Measurements from ENCODE around the gene PAGE2.
"Not testable (repeated sequence)": the region's sequence is repeated elsewhere in the genome, so short reads cannot be mapped to it uniquely, and the experiment has no call there.

PAGE2 gene

DNA sequence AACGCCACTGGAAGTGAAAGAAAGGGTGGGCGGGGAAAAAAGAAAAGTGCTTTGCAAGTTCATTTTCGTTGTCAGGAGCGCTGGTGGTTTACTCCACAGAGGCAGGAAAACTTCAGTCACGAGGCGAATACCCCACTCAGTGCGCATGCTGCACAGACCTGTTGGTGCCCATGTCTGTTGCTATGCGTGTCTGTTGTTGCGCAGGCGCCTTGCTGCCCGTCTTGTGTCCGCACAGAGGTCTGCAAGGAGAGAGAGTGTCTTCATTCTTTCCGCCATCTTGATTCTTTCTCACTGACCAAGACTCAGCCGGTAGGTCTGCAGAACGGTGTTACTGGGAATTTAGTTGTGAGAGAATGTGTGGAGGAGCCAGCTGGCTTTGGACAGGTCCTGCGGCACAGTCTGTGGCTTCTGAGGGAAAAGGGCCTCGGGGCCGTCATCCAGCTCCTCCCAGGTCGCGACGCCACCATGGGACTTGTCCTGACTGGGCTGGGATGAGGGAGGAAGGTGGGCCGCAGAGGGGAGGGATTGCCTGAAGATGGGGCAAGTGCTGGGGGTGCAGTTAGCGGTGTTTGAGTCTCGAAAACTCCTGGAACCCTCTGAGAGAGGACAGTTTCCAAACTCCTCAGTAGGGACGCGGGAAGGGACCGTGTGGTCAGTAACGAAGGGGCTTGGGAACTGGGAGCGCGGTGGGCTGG lies at the start of gene PAGE2:
PAGE2 (plus strand) TSS at position 224 of the 695 bp plus-strand sequence. CDS start 1,003 bp downstream, outside the sequence.
- Histone ChIP-seq H3K9ac (ENCODE audit: low read length) (no peak within 1 kb of the TSS), H3K4me1 (ENCODE audit: control insufficient read depth, insufficient read depth, low read length) (no peaks in the 10 kb centered on the region), H3K27me3 (ENCODE audit: control insufficient read depth, insufficient read depth, low read length) (no peaks in the 10 kb centered on the region), H3K4me3 (ENCODE audit: low read depth, low read length) (no peak within 1 kb of the TSS), H3K36me3 (ENCODE audit: control insufficient read depth, insufficient read depth, low read length) (no peaks in the 10 kb centered on the region), H3K9me3 (ENCODE audit: control insufficient read depth, insufficient read depth, low read depth, low read length) (peaks cover 14% of the 10 kb centered on the region), H3K27ac (ENCODE audit: low read depth, low read length) (no peak within 1 kb of the TSS)

GRCh38 chrX:55039471-55039870 lies 49.3 kb upstream of the PAGE2 start:
- peaks cover 9% of the 10 kb centered on the region for H3K9me3 ChIP-seq (ENCODE audit: control insufficient read depth, insufficient read depth, low read depth, low read length)
- no peak overlapping the region for H3K27ac ChIP-seq (ENCODE audit: low read depth, low read length)
- H3K27me3 ChIP-seq (ENCODE audit: control insufficient read depth, insufficient read depth, low read length): no peaks in the 10 kb centered on the region
- no peaks in the 10 kb centered on the region for H3K36me3 ChIP-seq (ENCODE audit: control insufficient read depth, insufficient read depth, low read length)
- H3K4me1 ChIP-seq (ENCODE audit: control insufficient read depth, insufficient read depth, low read length): no peaks in the 10 kb centered on the region
- H3K4me3 ChIP-seq (ENCODE audit: low read depth, low read length): no peak overlapping the region
- H3K9ac ChIP-seq (ENCODE audit: low read length): no peak overlapping the region

DNA sequence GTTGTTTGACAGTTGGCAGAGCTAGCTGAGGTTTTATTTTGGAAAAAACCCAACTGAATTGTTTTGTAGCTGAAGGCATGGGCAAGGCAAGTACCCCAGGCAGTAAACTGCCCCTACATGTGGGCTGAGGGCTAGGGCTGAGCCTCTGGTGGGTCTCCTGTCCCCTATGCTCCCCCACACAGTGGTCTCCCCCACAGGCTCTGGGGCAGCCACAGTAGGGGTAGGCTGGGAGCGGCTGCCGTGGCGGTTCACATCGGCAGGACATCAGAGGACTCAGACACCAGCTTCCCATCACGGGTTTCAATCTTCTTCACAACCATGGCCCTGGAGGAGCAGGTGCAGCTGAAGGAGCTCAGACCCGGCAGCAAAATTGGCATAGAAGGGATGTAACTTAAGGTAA lies 47.3 kb upstream of the PAGE2 start:
- Histone ChIP-seq H3K27ac (ENCODE audit: low read depth, low read length) (no peak overlapping the region), H3K4me1 (ENCODE audit: control insufficient read depth, insufficient read depth, low read length) (no peaks in the 10 kb centered on the region), H3K4me3 (ENCODE audit: low read depth, low read length) (no peak overlapping the region), H3K9me3 (ENCODE audit: control insufficient read depth, insufficient read depth, low read depth, low read length) (peaks cover 10% of the 10 kb centered on the region; the same call in 1 of the 2 replicates), H3K9ac (ENCODE audit: low read length) (no peak overlapping the region), H3K27me3 (ENCODE audit: control insufficient read depth, insufficient read depth, low read length) (no peaks in the 10 kb centered on the region), H3K36me3 (ENCODE audit: control insufficient read depth, insufficient read depth, low read length) (no peaks in the 10 kb centered on the region)

- H3K9ac ChIP-seq (ENCODE audit: low read length); H3K36me3 ChIP-seq (ENCODE audit: control insufficient read depth, insufficient read depth, low read length); H3K4me3 ChIP-seq (ENCODE audit: low read depth, low read length); H3K27ac ChIP-seq (ENCODE audit: low read depth, low read length); H3K4me1 ChIP-seq (ENCODE audit: control insufficient read depth, insufficient read depth, low read length); H3K27me3 ChIP-seq (ENCODE audit: control insufficient read depth, insufficient read depth, low read length): not testable (repeated sequence)
- H3K9me3 ChIP-seq (ENCODE audit: control insufficient read depth, insufficient read depth, low read depth, low read length): peaks cover 17% of the 10 kb centered on the region; the same call in 1 of the 2 replicates
Measured at GRCh38 chrX:55050599-55050998, 38.2 kb upstream of the PAGE2 start.

GRCh38 chrX:55056820-55057674 lies 31.8 kb upstream of the PAGE2 start:
- Histone ChIP-seq H3K27ac (ENCODE audit: low read depth, low read length) (no peak overlapping the region), H3K4me3 (ENCODE audit: low read depth, low read length) (no peak overlapping the region), H3K9me3 (ENCODE audit: control insufficient read depth, insufficient read depth, low read depth, low read length) (peaks cover 13% of the 10 kb centered on the region; the same call in 1 of the 2 replicates), H3K27me3 (ENCODE audit: control insufficient read depth, insufficient read depth, low read length) (no peaks in the 10 kb centered on the region), H3K36me3 (ENCODE audit: control insufficient read depth, insufficient read depth, low read length) (no peaks in the 10 kb centered on the region), H3K4me1 (ENCODE audit: control insufficient read depth, insufficient read depth, low read length) (no peaks in the 10 kb centered on the region), H3K9ac (ENCODE audit: low read length) (no peak overlapping the region)

- Histone ChIP-seq H3K9me3 (ENCODE audit: control insufficient read depth, insufficient read depth, low read depth, low read length) (peaks cover 7% of the 10 kb centered on the region; the same call in 1 of the 2 replicates), H3K9ac (ENCODE audit: low read length) (no peak overlapping the region), H3K27me3 (ENCODE audit: control insufficient read depth, insufficient read depth, low read length) (no peaks in the 10 kb centered on the region), H3K27ac (ENCODE audit: low read depth, low read length) (no peak overlapping the region), H3K36me3 (ENCODE audit: control insufficient read depth, insufficient read depth, low read length) (no peaks in the 10 kb centered on the region), H3K4me1 (ENCODE audit: control insufficient read depth, insufficient read depth, low read length) (no peaks in the 10 kb centered on the region), H3K4me3 (ENCODE audit: low read depth, low read length) (no peak overlapping the region)
Measured at GRCh38 chrX:55057675-55058249, 31.1 kb upstream of the PAGE2 start.

GRCh38 chrX:55067180-55067579 lies 21.6 kb upstream of the PAGE2 start:
- H3K9ac ChIP-seq (ENCODE audit: low read length); H3K4me3 ChIP-seq (ENCODE audit: low read depth, low read length); H3K27me3 ChIP-seq (ENCODE audit: control insufficient read depth, insufficient read depth, low read length): not testable (repeated sequence)

DNA sequence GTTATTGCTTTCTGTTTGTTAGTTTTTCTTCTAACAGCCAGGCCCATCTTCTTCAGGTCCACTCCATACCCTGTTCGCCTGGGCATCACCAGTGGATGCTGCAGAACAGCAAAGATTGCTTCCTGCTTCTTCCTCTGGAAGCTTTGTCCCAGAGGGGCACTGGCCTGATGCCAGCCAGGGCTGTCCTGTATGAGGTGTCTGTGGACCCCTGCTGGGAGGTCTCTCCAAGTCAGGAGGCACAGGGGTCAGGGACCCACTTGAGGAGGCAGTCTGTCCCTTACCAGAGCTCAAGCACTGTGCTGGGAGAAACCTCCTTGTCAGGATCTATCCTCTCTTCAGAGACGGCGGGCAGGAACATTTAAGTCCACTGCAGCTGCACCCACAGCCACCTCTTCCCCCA lies 16.5 kb upstream of the PAGE2 start:
- peaks cover 19% of the 10 kb centered on the region; the same call in 1 of the 2 replicates for H3K9me3 ChIP-seq (ENCODE audit: control insufficient read depth, insufficient read depth, low read depth, low read length)

More at GRCh38 chrX:55067180-55067579, 21.6 kb upstream of the PAGE2 start:
- H3K9me3 ChIP-seq (ENCODE audit: control insufficient read depth, insufficient read depth, low read depth, low read length): peaks cover 10% of the 10 kb centered on the region; the same call in 1 of the 2 replicates
- not testable (repeated sequence) for H3K36me3 ChIP-seq (ENCODE audit: control insufficient read depth, insufficient read depth, low read length); H3K4me1 ChIP-seq (ENCODE audit: control insufficient read depth, insufficient read depth, low read length); H3K27ac ChIP-seq (ENCODE audit: low read depth, low read length)

GRCh38 chrX:55074851-55075467 lies 13.9 kb upstream of the PAGE2 start, which contains the start of gene PAGE2B:
TSS of gene PAGE2B (plus strand) at chrX:55075030. CDS start at chrX:55076042, 1,012 bp downstream.
- Histone ChIP-seq H3K9ac (ENCODE audit: low read length) (no peak within 1 kb of the TSS), H3K27ac (ENCODE audit: low read depth, low read length) (no peak within 1 kb of the TSS), H3K4me1 (ENCODE audit: control insufficient read depth, insufficient read depth, low read length) (no peaks in the 10 kb centered on the region), H3K36me3 (ENCODE audit: control insufficient read depth, insufficient read depth, low read length) (no peaks in the 10 kb centered on the region), H3K27me3 (ENCODE audit: control insufficient read depth, insufficient read depth, low read length) (no peaks in the 10 kb centered on the region; the same call in 1 of the 2 replicates), H3K9me3 (ENCODE audit: control insufficient read depth, insufficient read depth, low read depth, low read length) (peaks cover 19% of the 10 kb centered on the region; the same call in 1 of the 2 replicates), H3K4me3 (ENCODE audit: low read depth, low read length) (no peak within 1 kb of the TSS)

More for the DNA sequence above, 16.5 kb upstream of the PAGE2 start:
- Histone ChIP-seq H3K27me3 (ENCODE audit: control insufficient read depth, insufficient read depth, low read length) (no peaks in the 10 kb centered on the region; the same call in 1 of the 2 replicates), H3K27ac (ENCODE audit: low read depth, low read length) (no peak overlapping the region), H3K36me3 (ENCODE audit: control insufficient read depth, insufficient read depth, low read length) (no peaks in the 10 kb centered on the region), H3K4me3 (ENCODE audit: low read depth, low read length) (no peak overlapping the region), H3K9ac (ENCODE audit: low read length) (no peak overlapping the region), H3K4me1 (ENCODE audit: control insufficient read depth, insufficient read depth, low read length) (no peaks in the 10 kb centered on the region)

- H3K9ac ChIP-seq (ENCODE audit: low read length): no peak overlapping the region
- H3K36me3 ChIP-seq (ENCODE audit: control insufficient read depth, insufficient read depth, low read length): no peaks in the 10 kb centered on the region
- H3K27me3 ChIP-seq (ENCODE audit: control insufficient read depth, insufficient read depth, low read length): no peaks in the 10 kb centered on the region
- no peaks in the 10 kb centered on the region; the same call in 1 of the 2 replicates for H3K9me3 ChIP-seq (ENCODE audit: control insufficient read depth, insufficient read depth, low read depth, low read length)
- no peak overlapping the region for H3K4me3 ChIP-seq (ENCODE audit: low read depth, low read length)
- no peak overlapping the region for H3K27ac ChIP-seq (ENCODE audit: low read depth, low read length)
- no peaks in the 10 kb centered on the region; the same call in 1 of the 2 replicates for H3K4me1 ChIP-seq (ENCODE audit: control insufficient read depth, insufficient read depth, low read length)
Measured at GRCh38 chrX:55098691-55099090, 9.9 kb downstream of the PAGE2 start.
